ENCODE data around the gene HOXA11. TPM values are rescaled to one million over a fixed set of nuclear protein-coding genes. Genes with fewer than 3 reads are reported as not detected.
A peak's percentile ranks its signal among the peaks of the same experiment; 100 is the strongest.

HOXA11 gene
- total and polyA plus RNA-seq, 8 donors: 5.2 TPM; not detected in 7

DNA sequence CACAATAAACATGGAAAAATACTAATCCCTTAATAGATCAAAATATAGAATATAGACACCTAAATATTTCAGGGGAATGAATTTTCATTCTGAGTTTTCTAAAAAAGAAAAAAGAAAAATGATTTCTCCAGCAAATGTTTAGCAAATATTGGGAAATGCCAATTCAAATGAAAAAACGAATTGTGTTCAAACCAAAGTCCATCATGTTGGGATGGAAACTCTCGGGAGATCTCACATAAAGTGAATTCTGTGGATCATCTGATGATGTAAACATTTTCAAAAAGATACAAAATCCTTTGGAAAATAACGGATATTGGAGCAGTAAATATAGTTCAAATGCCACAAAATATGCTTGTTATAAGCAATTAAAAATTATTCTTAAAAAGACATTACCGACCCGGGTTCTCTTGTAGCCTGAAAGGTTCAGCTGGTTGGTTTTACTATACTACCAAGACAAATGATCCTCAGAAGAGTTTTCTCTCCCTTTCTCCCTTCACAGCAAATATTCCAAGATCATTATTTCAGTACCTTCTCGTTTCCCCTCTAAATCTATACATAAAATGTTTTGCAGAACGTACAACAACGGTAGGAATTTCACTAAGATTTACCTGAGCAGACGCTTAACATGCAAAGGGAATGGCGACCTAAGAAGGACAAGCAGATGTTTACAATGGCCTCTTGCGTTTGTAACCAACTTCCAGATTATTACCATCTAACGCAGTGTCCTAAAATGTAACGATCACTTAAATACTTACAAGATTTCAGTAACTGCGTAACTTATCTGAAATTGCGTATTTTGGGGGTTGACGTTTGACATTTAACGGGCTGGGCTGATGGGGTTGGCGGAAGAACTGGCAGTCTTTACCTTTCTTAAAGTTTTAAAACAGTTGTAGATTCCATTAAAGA, 12.4 kb upstream of the HOXA11 start:
- Histone ChIP-seq H3K4me3 (no peak overlapping the region), H3K27me3 (peaks cover 54 to 100% (median 95%) of the 10 kb centered on the region in 3 donors), H3K9me3 (no peaks in the 10 kb centered on the region), H3K4me1 (peaks cover 40 to 61% (median 54%) of the 10 kb centered on the region in 4 donors), H3K27ac (no peak overlapping the region), H3K36me3 (no peaks in the 10 kb centered on the region)
- no peak for DNase-seq
- WGBS, 5 donors: 21 to 26% (median 24%) methylated on average over 18 of the region's 18 CpGs
- intact Hi-C loops (cut with DNase I; ENCODE audit: low total_unique reads): no loop called here
- TF ChIP-seq POLR2A (IDR thresholded peaks at IDR 0.05) (no peak), POLR2AphosphoS5 (IDR thresholded peaks at IDR 0.05) (no peak)
- TF ChIP-seq, protein P1, sequence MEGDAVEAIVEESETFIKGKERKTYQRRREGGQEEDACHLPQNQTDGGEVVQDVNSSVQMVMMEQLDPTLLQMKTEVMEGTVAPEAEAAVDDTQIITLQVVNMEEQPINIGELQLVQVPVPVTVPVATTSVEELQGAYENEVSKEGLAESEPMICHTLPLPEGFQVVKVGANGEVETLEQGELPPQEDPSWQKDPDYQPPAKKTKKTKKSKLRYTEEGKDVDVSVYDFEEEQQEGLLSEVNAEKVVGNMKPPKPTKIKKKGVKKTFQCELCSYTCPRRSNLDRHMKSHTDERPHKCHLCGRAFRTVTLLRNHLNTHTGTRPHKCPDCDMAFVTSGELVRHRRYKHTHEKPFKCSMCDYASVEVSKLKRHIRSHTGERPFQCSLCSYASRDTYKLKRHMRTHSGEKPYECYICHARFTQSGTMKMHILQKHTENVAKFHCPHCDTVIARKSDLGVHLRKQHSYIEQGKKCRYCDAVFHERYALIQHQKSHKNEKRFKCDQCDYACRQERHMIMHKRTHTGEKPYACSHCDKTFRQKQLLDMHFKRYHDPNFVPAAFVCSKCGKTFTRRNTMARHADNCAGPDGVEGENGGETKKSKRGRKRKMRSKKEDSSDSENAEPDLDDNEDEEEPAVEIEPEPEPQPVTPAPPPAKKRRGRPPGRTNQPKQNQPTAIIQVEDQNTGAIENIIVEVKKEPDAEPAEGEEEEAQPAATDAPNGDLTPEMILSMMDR (IDR thresholded peaks at IDR 0.05): no peak

DNA sequence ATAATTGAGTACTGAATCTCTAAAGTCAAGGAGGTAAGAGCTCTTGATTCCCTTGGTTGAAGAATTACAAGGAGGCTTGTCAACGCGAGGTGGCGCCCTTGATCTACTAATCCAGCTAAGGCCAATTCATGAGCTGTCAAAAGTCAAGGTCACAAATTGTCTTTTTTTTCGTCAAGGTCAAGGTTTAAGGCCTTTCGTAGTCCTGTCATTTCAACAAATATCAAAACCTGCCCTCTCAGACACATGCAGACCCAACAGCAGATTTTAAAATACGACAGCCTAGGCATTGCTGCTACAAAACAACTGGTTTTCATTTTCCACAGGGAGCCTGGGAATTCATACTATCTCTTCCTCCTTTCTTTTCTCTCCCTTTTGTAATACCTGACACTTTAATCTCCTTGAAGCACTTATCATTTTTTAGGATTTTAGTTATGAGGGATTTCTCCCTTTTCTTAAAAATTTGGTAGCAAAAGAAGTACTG, 11.3 kb upstream of the HOXA11 start:
- Histone ChIP-seq H3K9me3 (no peaks in the 10 kb centered on the region), H3K27ac (no peak overlapping the region), H3K27me3 (peaks cover 58 to 100% (median 95%) of the 10 kb centered on the region in 3 donors), H3K4me3 (no peak overlapping the region), H3K4me1 (peaks cover 39 to 57% (median 51%) of the 10 kb centered on the region in 4 donors), H3K36me3 (no peaks in the 10 kb centered on the region)
- peak; percentile 83 to 91 for DNase-seq
- 2 to 5% (median 3%) methylated on average over 6 of the region's 6 CpGs for WGBS, 5 donors
- intact Hi-C loops (cut with DNase I; ENCODE audit: low total_unique reads): no loop called here
- TF ChIP-seq POLR2A (IDR thresholded peaks at IDR 0.05) (no peak), POLR2AphosphoS5 (IDR thresholded peaks at IDR 0.05) (peak in 1 of 3 donors; percentile 48), EP300 (IDR thresholded peaks at IDR 0.05) (no peak)
- TF ChIP-seq, protein P1 (IDR thresholded peaks at IDR 0.05): peak in 5 of 7 experiments; percentile 46 to 78 (median 57)

DNA sequence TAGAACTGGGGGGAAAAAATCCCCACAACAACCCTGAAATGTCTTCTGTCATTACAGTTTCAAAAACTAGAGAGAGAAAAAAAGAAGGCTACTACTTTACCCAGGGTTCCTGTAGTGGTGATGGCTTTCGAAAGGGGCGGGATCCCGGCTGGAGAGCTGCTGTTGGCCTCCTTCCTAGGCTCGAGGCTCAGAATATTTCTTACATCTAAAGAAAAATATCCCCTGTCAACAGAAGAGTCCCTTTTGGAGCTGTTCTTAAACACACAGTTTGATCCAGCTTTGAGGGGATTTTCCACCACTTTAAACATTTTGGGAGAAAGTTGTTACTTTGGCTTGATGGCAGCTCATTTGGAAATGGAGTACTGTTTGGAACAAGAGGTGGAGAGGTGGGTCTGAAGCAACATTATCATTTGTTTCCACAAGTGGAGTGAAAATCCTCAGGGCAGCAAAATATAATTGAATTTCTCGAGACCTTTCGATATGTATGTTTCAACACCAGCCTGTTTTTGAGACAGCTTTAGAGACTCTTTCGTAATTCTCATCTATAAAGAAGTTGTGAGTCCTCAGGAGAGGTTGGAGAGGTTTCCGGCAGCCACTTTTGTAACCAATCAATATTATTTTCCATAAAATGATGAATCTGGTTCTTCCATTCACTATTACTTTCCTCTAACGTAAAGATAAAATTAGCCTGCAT, 9.8 kb upstream of the HOXA11 start:
- H3K4me1 ChIP-seq: peaks cover 24 to 42% (median 38%) of the 10 kb centered on the region in 4 donors
- no peak overlapping the region for H3K4me3 ChIP-seq
- 27 to 38% (median 34%) methylated on average over 9 of the region's 9 CpGs for WGBS, 5 donors
- no peaks in the 10 kb centered on the region for H3K9me3 ChIP-seq
- H3K27ac ChIP-seq: no peak overlapping the region
- intact Hi-C loops (cut with DNase I; ENCODE audit: low total_unique reads): no loop called here
- H3K36me3 ChIP-seq: no peaks in the 10 kb centered on the region
- H3K27me3 ChIP-seq: peaks cover 59 to 100% (median 95%) of the 10 kb centered on the region in 3 donors
- TF ChIP-seq EP300 (IDR thresholded peaks at IDR 0.05) (no peak), POLR2AphosphoS5 (IDR thresholded peaks at IDR 0.05) (no peak), POLR2A (IDR thresholded peaks at IDR 0.05) (no peak)
- TF ChIP-seq, protein P1 (IDR thresholded peaks at IDR 0.05): no peak
- no peak for DNase-seq

DNA sequence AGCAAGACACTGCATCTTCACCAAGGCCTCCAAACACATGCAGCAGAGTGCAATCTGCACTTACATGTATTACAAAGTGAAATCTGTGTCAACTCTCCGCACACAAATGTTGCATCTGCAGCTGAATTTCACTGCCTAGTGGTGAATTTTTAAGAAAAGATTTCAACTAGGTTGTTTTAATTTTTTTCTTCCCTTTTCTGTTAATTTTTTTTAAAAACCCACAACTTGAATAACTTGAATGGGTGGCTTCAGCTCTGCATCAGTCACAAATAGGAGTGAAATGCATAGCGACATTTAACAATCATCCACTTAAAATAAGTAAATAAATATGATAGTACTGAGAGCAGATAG, 8.9 kb upstream of the HOXA11 start:
- Histone ChIP-seq H3K9me3 (no peaks in the 10 kb centered on the region), H3K27ac (no peak overlapping the region), H3K4me3 (no peak overlapping the region), H3K36me3 (no peaks in the 10 kb centered on the region), H3K4me1 (peaks cover 22 to 43% (median 37%) of the 10 kb centered on the region in 4 donors), H3K27me3 (peaks cover 60 to 100% (median 97%) of the 10 kb centered on the region in 3 donors)
- no peak for DNase-seq
- WGBS, 5 donors: 30 to 39% (median 35%) methylated on average over 2 of the region's 2 CpGs
- intact Hi-C loops (cut with DNase I; ENCODE audit: low total_unique reads): no loop called here
- TF ChIP-seq POLR2A (IDR thresholded peaks at IDR 0.05) (no peak), EP300 (IDR thresholded peaks at IDR 0.05) (no peak), POLR2AphosphoS5 (IDR thresholded peaks at IDR 0.05) (no peak)
- TF ChIP-seq, protein P1 (IDR thresholded peaks at IDR 0.05): no peak
